Ovary (tissue), 3 donors: ENCODE results near the gene KANK3.

ENCODE experiments used
- EP300 ChIP-seq: sonication (generic); formaldehyde crosslinking; IDR thresholded peaks from one replicate; pipeline ENCODE4 v1.6.1; 2017; ENCODE audit warnings: antibody characterized with exemption
- POLR2A ChIP-seq: fragments of 450-650 bp; IDR thresholded peaks from one replicate; pipeline ENCODE4 v1.6.1; 2017; ENCODE audit warnings: antibody characterized with exemption, mild to moderate bottlenecking, moderate library complexity
- TF ChIP-seq, protein P1 (sequence below), 3 donors: fragments of 450-650 bp in 2 of 3; fragments of 200-600 bp in 1 of 3; IDR thresholded peaks; one replicate each; pipeline versions ENCODE4 v1.5.1 to v1.8.0; 2016 to 2022; ENCODE audit warnings: antibody characterized with exemption in 3 of 3, mild to moderate bottlenecking in 1 of 3
- donor health status: DM: no; HTN: no; CAD: no.

GRCh38 chr19:8321067-8321985 is 21.7 kb downstream of the KANK3 start, which contains the start of the genes NDUFA7 and RPS28:
- TF ChIP-seq, protein P1, sequence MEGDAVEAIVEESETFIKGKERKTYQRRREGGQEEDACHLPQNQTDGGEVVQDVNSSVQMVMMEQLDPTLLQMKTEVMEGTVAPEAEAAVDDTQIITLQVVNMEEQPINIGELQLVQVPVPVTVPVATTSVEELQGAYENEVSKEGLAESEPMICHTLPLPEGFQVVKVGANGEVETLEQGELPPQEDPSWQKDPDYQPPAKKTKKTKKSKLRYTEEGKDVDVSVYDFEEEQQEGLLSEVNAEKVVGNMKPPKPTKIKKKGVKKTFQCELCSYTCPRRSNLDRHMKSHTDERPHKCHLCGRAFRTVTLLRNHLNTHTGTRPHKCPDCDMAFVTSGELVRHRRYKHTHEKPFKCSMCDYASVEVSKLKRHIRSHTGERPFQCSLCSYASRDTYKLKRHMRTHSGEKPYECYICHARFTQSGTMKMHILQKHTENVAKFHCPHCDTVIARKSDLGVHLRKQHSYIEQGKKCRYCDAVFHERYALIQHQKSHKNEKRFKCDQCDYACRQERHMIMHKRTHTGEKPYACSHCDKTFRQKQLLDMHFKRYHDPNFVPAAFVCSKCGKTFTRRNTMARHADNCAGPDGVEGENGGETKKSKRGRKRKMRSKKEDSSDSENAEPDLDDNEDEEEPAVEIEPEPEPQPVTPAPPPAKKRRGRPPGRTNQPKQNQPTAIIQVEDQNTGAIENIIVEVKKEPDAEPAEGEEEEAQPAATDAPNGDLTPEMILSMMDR (IDR thresholded peaks at IDR 0.05), result peak in 2 of 3 donors; percentile 17 to 62
- TF ChIP-seq EP300 (no peak), POLR2A (peak; percentile 98)
